H1 (cell line): ENCODE results near the gene RNF125. TPM values are rescaled to one million over a fixed set of nuclear protein-coding genes. Genes with fewer than 3 reads are reported as not detected.

Source experiments
- CTCF ChIA-PET: fragments of 300-600 bp; sonication (Branson Sonifier 250); formaldehyde crosslinking; loops from one replicate; lab custom pipeline; 2021; ENCODE audit not compliant: partially characterized antibody; lab: Charles Lee
- POLR2A ChIA-PET: fragments of 300-600 bp; sonication (Branson Sonifier 250); formaldehyde crosslinking; loops from one replicate; lab custom pipeline; 2021; ENCODE audit warnings: inconsistent platforms; ENCODE audit not compliant: partially characterized antibody; lab: Charles Lee
- DNase-seq, 2 experiments: peaks; one replicate each; pipeline versions ENCODE4 v3.0.0 to v3.0.0-alpha.2; 2010 to 2022; ENCODE audit warnings: low spot score in 2 of 2, low read depth in 1 of 2, mixed read lengths in 1 of 2
- FAIRE-seq: peaks from 2 replicates; lab custom pipeline; 2011; peaks lifted over from hg19 to GRCh38; lab: Jason Lieb, UNC
- H2AFZ ChIP-seq: 2 replicates; pipeline ENCODE4 v1.8.1; 2012; ENCODE audit warnings: low read length, inconsistent platforms
- H2AK5ac ChIP-seq: 2 replicates; pipeline ENCODE4 v1.6.1; 2013; ENCODE audit warnings: low read depth, low read length
- H2BK120ac ChIP-seq: replicated peaks from 2 replicates; pipeline ENCODE3; 2013; ENCODE audit warnings: low read depth, low read length, inconsistent platforms
- H2BK12ac ChIP-seq: 2 replicates; pipeline ENCODE4 v1.6.1; 2013; ENCODE audit warnings: low read depth, low read length
- H2BK15ac ChIP-seq: 2 replicates; pipeline ENCODE4 v1.6.1; 2013; ENCODE audit warnings: low read length
- H2BK20ac ChIP-seq: 2 replicates; pipeline ENCODE4 v1.6.1; 2013; ENCODE audit warnings: low read length
- H2BK5ac ChIP-seq: 2 replicates; pipeline ENCODE4 v1.6.1; 2013; ENCODE audit warnings: low read depth, low read length
- H3K14ac ChIP-seq: 2 replicates; pipeline ENCODE4 v1.6.1; 2013; ENCODE audit warnings: inconsistent platforms; ENCODE audit not compliant: insufficient read length
- H3K18ac ChIP-seq: 2 replicates; pipeline ENCODE4 v1.6.1; 2013; ENCODE audit warnings: low read length; ENCODE audit errors: extremely low read depth
- H3K23ac ChIP-seq: 2 replicates; pipeline ENCODE4 v1.6.1; 2013; ENCODE audit warnings: inconsistent platforms; ENCODE audit not compliant: insufficient read length
- H3K23me2 ChIP-seq: 2 replicates; pipeline ENCODE4 v1.6.1; 2013; ENCODE audit warnings: low read depth, low read length
- H3K27ac ChIP-seq: 2 replicates; pipeline ENCODE4 v1.6.1; 2011; ENCODE audit warnings: low read depth, low read length, inconsistent platforms
- H3K27me3 ChIP-seq, 4 experiments: replicated peaks in 1 of 4; 1 replicate in 1 of 4; 2 replicates in 3 of 4; pipeline versions ENCODE4 v1.6.1 to v1.8.1; 2011 to 2013; ENCODE audit warnings: low read length in 3 of 4, mild to moderate bottlenecking in 3 of 4, inconsistent platforms in 2 of 4, mixed read lengths in 2 of 4, moderate library complexity in 1 of 4; ENCODE audit not compliant: control insufficient read depth in 3 of 4, insufficient read depth in 3 of 4; ENCODE audit errors: extremely low read depth in 1 of 4
- H3K36me3 ChIP-seq, 4 experiments: 2 replicates each; pipeline versions ENCODE4 v1.6.1 to v1.8.1; 2011 to 2013; ENCODE audit warnings: mild to moderate bottlenecking in 4 of 4, low read length in 3 of 4, moderate library complexity in 2 of 4, control low read depth in 1 of 4, inconsistent platforms in 1 of 4; ENCODE audit not compliant: insufficient read depth in 4 of 4, control insufficient read depth in 2 of 4
- H3K4ac ChIP-seq: replicated peaks from 2 replicates; pipeline ENCODE3; 2013; ENCODE audit warnings: low read length, low read depth, mixed read lengths, inconsistent platforms; ENCODE audit not compliant: insufficient read length
- H3K4me1 ChIP-seq, 4 experiments: replicated peaks in 1 of 4; 1 replicate in 1 of 4; 2 replicates in 3 of 4; pipeline versions ENCODE4 v1.6.1 to v1.8.1; 2011 to 2013; ENCODE audit warnings: low read length in 3 of 4, inconsistent platforms in 2 of 4, mixed read lengths in 1 of 4; ENCODE audit not compliant: insufficient read depth in 4 of 4, control insufficient read depth in 3 of 4
- H3K4me2 ChIP-seq, 2 experiments: 2 replicates each; pipeline versions ENCODE4 v1.6.1 to v1.8.1; 2011 to 2013; ENCODE audit warnings: low read depth in 2 of 2, low read length in 2 of 2, control low read depth in 1 of 2, inconsistent platforms in 1 of 2, mild to moderate bottlenecking in 1 of 2; ENCODE audit not compliant: insufficient read depth in 1 of 2
- H3K4me3 ChIP-seq, 4 experiments: fragments of 200-600, 300-600 bp in 1 of 4; sonication (generic), shearing (Covaris generic), sonication (Bioruptor Twin) in 1 of 4; 2 replicates each; pipeline versions ENCODE4 v1.5.1 to v1.8.1; 2011 to 2016; ENCODE audit warnings: low read length in 4 of 4, low read depth in 3 of 4, control low read depth in 2 of 4, inconsistent platforms in 2 of 4, mild to moderate bottlenecking in 2 of 4, mixed read lengths in 1 of 4, moderate library complexity in 1 of 4; ENCODE audit not compliant: insufficient read depth in 2 of 4; ENCODE audit errors: extremely low read depth in 1 of 4
- H3K56ac ChIP-seq: replicated peaks from 2 replicates; pipeline ENCODE3; 2013; ENCODE audit warnings: low read depth, mild to moderate bottlenecking, mixed read lengths, low read length, inconsistent platforms; ENCODE audit not compliant: insufficient read length
- H3K79me1 ChIP-seq: 2 replicates; pipeline ENCODE4 v1.6.1; 2013; ENCODE audit warnings: low read depth, low read length, control low read depth
- H3K79me2 ChIP-seq, 2 experiments: 2 replicates each; pipeline versions ENCODE4 v1.6.1 to v1.8.1; 2012 to 2013; ENCODE audit warnings: low read length in 2 of 2, mild to moderate bottlenecking in 2 of 2, inconsistent platforms in 1 of 2; ENCODE audit not compliant: insufficient read depth in 2 of 2, control insufficient read depth in 1 of 2
- H3K9ac ChIP-seq, 4 experiments: replicated peaks in 1 of 4; 1 replicate in 1 of 4; 2 replicates in 3 of 4; pipeline versions ENCODE4 v1.6.1 to v1.8.1; 2011 to 2013; ENCODE audit warnings: low read depth in 3 of 4, low read length in 3 of 4, control low read depth in 2 of 4, mild to moderate bottlenecking in 2 of 4, moderate library complexity in 2 of 4, inconsistent platforms in 1 of 4; ENCODE audit errors: extremely low read depth in 1 of 4
- H3K9me3 ChIP-seq, 2 experiments: 2 replicates each; pipeline versions ENCODE4 v1.6.1 to v1.8.1; 2012 to 2013; ENCODE audit warnings: mild to moderate bottlenecking in 2 of 2, moderate library complexity in 2 of 2, control low read depth in 1 of 2, inconsistent platforms in 1 of 2, low read depth in 1 of 2, low read length in 1 of 2, mixed read lengths in 1 of 2; ENCODE audit not compliant: insufficient read depth in 2 of 2
- H4K20me1 ChIP-seq, 2 experiments: replicated peaks in 1 of 2; 2 replicates each; pipeline versions ENCODE3 to v1.8.1; 2011 to 2013; ENCODE audit warnings: inconsistent platforms in 2 of 2, low read length in 2 of 2, mild to moderate bottlenecking in 1 of 2; ENCODE audit not compliant: insufficient read depth in 2 of 2, control insufficient read depth in 1 of 2
- H4K5ac ChIP-seq: 2 replicates; pipeline ENCODE4 v1.6.1; 2013; ENCODE audit warnings: low read length, low read depth, mixed read lengths, inconsistent platforms; ENCODE audit not compliant: insufficient read length
- H4K8ac ChIP-seq: 2 replicates; pipeline ENCODE4 v1.8.0; 2013; ENCODE audit warnings: mild to moderate bottlenecking, moderate library complexity, low read length, inconsistent platforms; ENCODE audit not compliant: insufficient read depth; ENCODE audit errors: extremely low read depth
- H4K91ac ChIP-seq: replicated peaks from 2 replicates; pipeline ENCODE3; 2013; ENCODE audit warnings: low read length, mixed read lengths, inconsistent platforms; ENCODE audit not compliant: insufficient read length
- EZH2 ChIP-seq: fragments of 200-600 bp; sonication (generic); IDR thresholded peaks from 2 replicates; pipeline ENCODE4 v1.7.1; 2012; ENCODE audit warnings: low read depth, mild to moderate bottlenecking, moderate library complexity, low read length, inconsistent platforms; ENCODE audit not compliant: severe bottlenecking
- GTF2F1 ChIP-seq: IDR thresholded peaks from 2 replicates; pipeline ENCODE4 v1.6.1; 2012; ENCODE audit warnings: low read depth, low read length, improper control_type of control experiment, borderline replicate concordance
- NANOG ChIP-seq: IDR thresholded peaks from 2 replicates; pipeline ENCODE4 v1.6.1; 2011; ENCODE audit warnings: low read length, low read depth, mild to moderate bottlenecking, inconsistent platforms; ENCODE audit not compliant: insufficient read depth, poor library complexity, severe bottlenecking
- SAP30 ChIP-seq: fragments of 300-600 bp; sonication (generic); IDR thresholded peaks from 2 replicates; pipeline ENCODE4 v1.7.1; 2012; ENCODE audit warnings: low read length, moderate library complexity, mild to moderate bottlenecking, inconsistent platforms; ENCODE audit not compliant: insufficient read depth, insufficient replicate concordance
- TCF12 ChIP-seq: IDR thresholded peaks from 2 replicates; pipeline ENCODE4 v1.6.1; 2011; ENCODE audit warnings: low read depth, mild to moderate bottlenecking, low read length
- YY1 ChIP-seq: IDR thresholded peaks from 2 replicates; pipeline ENCODE4 v1.6.1; 2011; ENCODE audit warnings: low read depth, mild to moderate bottlenecking, low read length
- WGBS, 2 experiments: shearing (Covaris generic) in 1 of 2; methylation state at CpG; one replicate each; pipeline versions ENCODE4 v1.1.6 to v1.1.7; 2013 to 2015; ENCODE audit warnings: low lambda C conversion rate in 2 of 2, mixed read lengths in 2 of 2, inconsistent platforms in 1 of 2, low coverage in 1 of 2, missing lambda C conversion rate in 1 of 2; ENCODE audit not compliant: insufficient replicate concordance in 2 of 2, insufficient coverage in 1 of 2, insufficient read length in 1 of 2; ENCODE audit errors: extremely low coverage in 1 of 2, missing lambda C conversion rate in 1 of 2; 5-methylcytosine and 5-hydroxymethylcytosine counted together
- polyA plus RNA-seq, 7 experiments: library from polyadenylated mRNA; depleted of rRNA in 3 of 7; stranded (reverse) in 5 of 7; unstranded in 2 of 7; fragments of >200 nt in 5 of 7; fragments of 200-250 nt in 2 of 7; gene quantifications; 1 replicate in 5 of 7; 2 replicates in 1 of 7; 4 replicates in 1 of 7; pipeline versions ENCODE4 v1.2.1 to v1.2.3, GENCODE V29; 2011 to 2013; ENCODE audit warnings: missing spikeins in 2 of 7, mixed read lengths in 2 of 7
- total RNA-seq: library from RNA; stranded (reverse); fragmentation: NEBNext Ultra II Directional; extraction: Animal tissue kit (Norgen Biotek cat#: 25700); gene quantifications from 2 replicates; pipeline ENCODE4 v1.2.1, GENCODE V29; 2021

Gene RNF125
- total and polyA plus RNA-seq, 2 of the 8 experiments (the other 6 are each of a cell fraction or from before 2014, with no cell fraction given) = 14.3 to 15.2 TPM

- Histone ChIP-seq H3K18ac (no peak overlapping the region), H4K91ac (no peak overlapping the region), H3K23ac (no peak overlapping the region), H3K9me3 (no peaks in the 10 kb centered on the region), H3K27me3 (no peaks in the 10 kb centered on the region), H2BK12ac (no peak overlapping the region), H3K4me1 (no peaks in the 10 kb centered on the region), H4K20me1 (peaks cover 0 to 4% of the 10 kb centered on the region in 2 experiments), H3K14ac (no peak overlapping the region), H3K79me1 (peaks cover 3% of the 10 kb centered on the region), H3K4ac (no peak overlapping the region), H3K79me2 (peaks cover 0 to 75% of the 10 kb centered on the region in 2 experiments; a peak in 3 of 4 replicates), H2BK20ac (no peak overlapping the region), H2AFZ (no peak overlapping the region), H4K5ac (no peak overlapping the region), H3K36me3 (peaks cover 2 to 27% (median 5%) of the 10 kb centered on the region in 4 experiments; a peak in 4 of 8 replicates), H3K9ac (no peak overlapping the region), H3K56ac (no peak overlapping the region), H3K4me3 (no peak overlapping the region), H3K23me2 (no peaks in the 10 kb centered on the region), H2BK15ac (no peak overlapping the region), H3K4me2 (no peak overlapping the region), H3K27ac (no peak overlapping the region), H4K8ac (no peak overlapping the region), H2BK5ac (no peak overlapping the region), H2BK120ac (no peak overlapping the region), H2AK5ac (no peak overlapping the region)
- WGBS, 2 experiments = 88% methylated on average over 3 of the region's 3 CpGs; no CpG with 5 or more reads in 1 of the 2 experiments
- DNase-seq (no peak), FAIRE-seq (no peak)
- ChIA-PET POLR2A (no interaction called here), CTCF (no interaction called here)
- TF ChIP-seq EZH2 (no peak), YY1 (no peak), NANOG (no peak), GTF2F1 (no peak), TCF12 (no peak), SAP30 (no peak)
Measured at GRCh38 chr18:32110005-32110404, 91.4 kb downstream of the RNF125 start.
